Stimulated activated CD8-positive, alpha-beta memory T cell treated with anti-CD3 and anti-CD28 coated beads, Interleukin-4, amount 100 ng/mL, for 1 hour (primary cell): ENCODE results near the gene SFT2D2.

Experiments
- DNase-seq, 2 donors: peaks; one replicate each; pipeline ENCODE4 v3.0.0-alpha.2; 2020; ENCODE audit warnings: low read depth in 2 of 2, low spot score in 1 of 2

The SFT2D2 gene

GRCh38 chr1:168264296-168264695, 38.5 kb downstream of the SFT2D2 start:
- DNase-seq, result no peak

DNA sequence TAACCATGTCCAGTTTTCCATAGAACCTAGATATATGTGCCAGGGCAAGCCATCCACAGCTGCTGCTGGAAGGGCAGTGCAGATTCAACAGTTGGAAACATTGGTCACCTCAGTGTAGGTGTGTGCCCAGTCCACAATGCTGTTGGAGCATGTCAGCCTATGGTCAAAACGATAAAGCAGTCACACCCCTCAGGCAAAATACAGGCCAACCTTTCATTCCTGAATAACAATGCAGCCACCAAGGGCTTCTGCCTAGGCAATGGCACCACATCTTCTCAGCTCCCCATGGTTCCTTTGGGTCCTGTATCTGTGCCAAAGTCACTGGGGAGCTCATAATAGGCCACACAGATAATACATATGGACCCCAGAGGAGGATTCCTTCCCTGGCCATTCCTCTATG, 39.8 kb downstream of the SFT2D2 start:
- DNase-seq, result no peak

GRCh38 chr1:168266644-168267186, 40.9 kb downstream of the SFT2D2 start:
- DNase-seq, result no peak

- DNase-seq, result no peak
Observed at GRCh38 chr1:168271636-168272035, 45.8 kb downstream of the SFT2D2 start.

DNA sequence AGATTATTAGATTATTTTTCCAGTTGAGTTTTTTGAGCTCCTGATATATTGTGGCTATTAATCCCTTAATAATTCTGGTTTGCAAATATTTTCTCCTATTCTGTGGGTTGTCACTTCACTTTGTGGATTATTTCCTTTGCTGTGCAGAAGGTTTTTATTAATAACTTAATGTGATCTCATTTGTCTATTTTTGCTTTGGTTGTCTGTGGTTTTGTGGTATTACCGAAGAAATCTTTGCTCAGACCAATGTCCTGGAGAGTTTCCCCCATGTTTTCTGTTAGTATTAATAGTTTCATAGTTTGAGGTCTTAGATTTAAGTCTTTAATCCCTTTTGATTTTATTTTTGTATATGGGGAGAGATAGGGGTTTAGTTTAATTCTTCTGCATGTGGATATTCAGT, 47.8 kb downstream of the SFT2D2 start:
- no peak for DNase-seq

- no peak for DNase-seq
Observed at GRCh38 chr1:168279253-168279652, 53.4 kb downstream of the SFT2D2 start.

DNA sequence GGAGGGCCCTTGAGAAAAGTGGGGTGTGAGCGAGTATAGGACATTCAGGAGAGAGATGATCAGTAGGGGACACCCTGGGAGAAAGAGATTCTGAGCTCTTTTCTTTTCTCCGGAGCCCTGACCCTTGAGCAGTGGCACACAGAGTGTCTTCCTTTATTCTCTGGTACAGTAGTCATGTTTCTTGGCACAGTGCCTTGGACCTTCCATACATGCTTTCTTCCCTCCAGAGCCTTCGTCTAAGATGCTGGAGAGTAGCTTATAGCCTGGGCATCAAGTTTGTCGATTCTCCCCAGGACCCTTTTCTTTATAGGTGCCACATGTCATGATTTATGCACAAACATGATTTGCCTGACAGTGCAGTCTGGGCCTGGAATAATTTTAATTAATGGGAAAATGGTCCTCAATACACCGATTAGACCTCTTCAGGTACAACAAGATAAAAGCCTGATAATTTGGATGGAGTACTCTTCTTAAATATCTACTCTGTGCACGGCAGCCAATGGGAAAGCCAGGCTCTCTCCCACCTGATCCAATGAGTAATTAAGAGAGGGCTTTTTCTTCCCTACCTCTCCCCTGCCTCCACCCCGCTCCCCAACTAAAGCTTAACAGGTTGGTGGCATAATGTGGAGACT, 54.6 kb downstream of the SFT2D2 start, which contains the start of gene TBX19:
TBX19 (plus strand) TSS at position 582 of the 632 bp plus-strand sequence. CDS start 214 bp downstream, outside the sequence.
- no peak for DNase-seq

GRCh38 chr1:168281603-168282325, 56.0 kb downstream of the SFT2D2 start:
- DNase-seq, result no peak

GRCh38 chr1:168285521-168285790, 59.7 kb downstream of the SFT2D2 start:
- DNase-seq, result no peak

- DNase-seq, result no peak
Observed at GRCh38 chr1:168285971-168286927, 60.4 kb downstream of the SFT2D2 start.

- no peak for DNase-seq
Observed at GRCh38 chr1:168287237-168287664, 61.4 kb downstream of the SFT2D2 start.

DNA sequence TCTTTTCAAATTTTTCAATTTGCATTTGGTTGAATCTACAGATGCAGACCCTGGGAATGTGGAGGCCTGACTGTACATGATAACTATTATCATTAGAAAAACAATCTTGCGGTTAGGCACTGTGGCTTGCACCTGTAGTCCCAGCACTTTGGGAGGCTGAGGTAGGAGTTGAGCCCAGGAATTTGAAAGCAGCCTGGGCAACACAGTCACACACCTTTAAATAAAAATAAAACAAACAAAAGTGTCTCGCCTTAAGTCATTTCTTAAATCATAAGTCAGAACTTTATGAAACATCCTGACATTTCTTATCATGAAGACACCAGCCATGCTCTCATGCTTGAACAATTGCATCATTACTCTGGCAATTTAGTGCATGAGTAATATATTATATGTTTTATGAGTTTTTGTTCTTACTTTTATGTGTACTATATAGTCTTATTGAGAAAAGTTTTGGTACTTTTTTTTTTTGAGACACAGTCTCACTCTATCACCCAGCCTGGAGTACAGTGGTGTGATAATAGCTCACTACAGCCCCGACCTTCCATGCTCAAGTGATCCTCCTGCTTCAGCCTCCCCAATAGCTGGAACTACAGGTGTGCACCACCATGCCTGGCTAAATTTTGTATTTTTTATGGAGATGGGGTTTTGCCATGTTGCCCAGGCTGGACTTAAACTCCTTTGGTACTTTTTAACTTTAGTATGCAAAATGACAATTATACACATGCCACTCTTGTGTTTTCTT, 62.7 kb downstream of the SFT2D2 start:
- no peak for DNase-seq

GRCh38 chr1:168291222-168291837, 65.5 kb downstream of the SFT2D2 start:
- DNase-seq, result no peak

- DNase-seq, result no peak
Observed at GRCh38 chr1:168293356-168293755, 67.6 kb downstream of the SFT2D2 start.

DNA sequence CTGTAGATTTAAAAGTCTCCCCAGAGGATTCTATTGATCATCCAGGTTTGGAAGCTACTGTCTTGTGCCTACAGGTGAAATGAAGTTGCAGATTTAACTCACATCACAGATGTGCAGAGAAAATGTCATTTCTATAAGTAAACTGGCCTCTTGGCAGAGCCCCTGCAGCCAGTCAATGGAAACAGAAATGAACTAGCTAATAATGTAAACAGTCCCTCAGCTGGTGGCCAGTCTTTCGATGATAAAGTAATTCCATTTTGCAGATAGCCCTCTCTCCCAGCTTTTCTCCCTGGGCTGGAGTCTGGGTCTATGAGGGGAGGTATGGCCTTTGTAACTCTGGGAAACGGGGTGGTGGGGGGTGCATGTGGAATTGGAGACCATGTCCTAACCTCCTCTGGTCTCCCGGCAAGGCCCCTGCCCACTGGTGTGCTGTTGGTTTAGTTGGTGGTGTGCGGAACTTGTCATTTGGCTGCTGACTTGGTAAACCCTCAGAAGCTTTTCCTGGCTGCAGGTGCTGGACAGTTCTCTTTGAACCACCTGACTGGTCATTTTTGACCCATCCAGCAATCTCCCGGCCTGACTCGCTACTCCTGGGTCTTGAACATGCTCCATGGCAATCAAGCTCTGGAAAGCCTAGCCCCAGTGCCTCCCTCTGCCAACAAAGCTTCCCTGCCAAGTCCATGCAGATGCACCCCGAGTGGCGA, 69.8 kb downstream of the SFT2D2 start:
- no peak for DNase-seq

DNA sequence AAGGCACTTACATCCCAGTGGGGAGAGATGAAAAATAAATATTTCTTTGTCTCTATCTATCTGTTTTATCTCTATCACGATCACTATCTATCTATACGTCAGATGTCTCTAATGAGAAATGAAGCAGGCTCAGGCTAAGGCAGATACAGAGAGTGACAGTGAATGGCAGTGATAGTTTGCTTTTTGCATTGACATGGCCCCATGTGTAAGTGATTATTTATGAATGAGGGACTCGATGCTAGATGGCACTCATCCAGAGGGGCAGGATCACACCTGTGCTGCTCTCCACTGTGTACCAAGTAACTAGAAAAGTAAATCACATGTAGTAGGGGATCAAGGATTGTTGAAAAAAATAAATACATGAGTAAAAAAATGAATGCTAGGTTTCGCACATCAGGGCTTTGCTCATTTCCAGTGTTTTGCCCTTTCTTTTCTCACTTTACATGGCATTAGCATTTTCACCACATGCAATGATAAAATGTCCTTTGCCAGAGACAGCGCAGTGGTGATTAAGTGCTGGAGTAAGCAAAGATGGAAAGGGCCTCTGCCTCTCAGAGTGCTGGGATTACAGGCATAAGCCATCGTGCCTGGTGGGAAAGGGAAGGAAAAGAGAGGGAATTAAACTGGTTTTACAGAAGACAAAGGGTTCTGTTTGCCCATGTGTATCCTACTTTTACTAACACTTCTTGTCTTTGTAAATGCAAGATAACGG, 71.4 kb downstream of the SFT2D2 start:
- no peak for DNase-seq

DNA sequence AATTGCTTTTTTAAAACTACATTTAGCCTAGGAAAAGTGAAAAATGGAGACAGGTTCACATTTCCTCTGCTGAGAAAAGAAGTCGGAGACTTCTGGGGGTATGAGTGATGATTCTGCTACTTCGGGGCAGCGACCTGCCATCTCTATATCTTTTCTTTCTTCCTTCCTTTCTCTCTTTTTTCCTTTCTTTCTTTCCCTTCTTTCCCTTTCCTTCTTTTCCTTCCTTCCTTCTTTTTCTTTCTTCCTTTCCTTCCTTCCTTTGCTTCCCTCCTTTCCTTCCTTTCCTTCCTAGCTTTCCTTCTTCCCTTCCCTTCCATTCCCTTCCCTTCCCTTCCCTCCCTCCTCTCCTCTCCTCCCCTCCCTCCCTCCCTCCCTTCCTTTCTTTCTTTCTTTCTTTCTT, 72.6 kb downstream of the SFT2D2 start:
- DNase-seq, result no peak

- DNase-seq, result no peak
Observed at GRCh38 chr1:168300626-168301025, 74.8 kb downstream of the SFT2D2 start.

GRCh38 chr1:168301664-168302320, 76.0 kb downstream of the SFT2D2 start:
- no peak for DNase-seq
